Measurements from ENCODE around the gene CAMK2B. TPM values are rescaled to one million over a fixed set of nuclear protein-coding genes. Genes with fewer than 3 reads are reported as not detected.

Gene CAMK2B
- total and polyA plus RNA-seq, 9 donors, result 0.22 to 1.4 (median 0.45) TPM; not detected in 2

DNA sequence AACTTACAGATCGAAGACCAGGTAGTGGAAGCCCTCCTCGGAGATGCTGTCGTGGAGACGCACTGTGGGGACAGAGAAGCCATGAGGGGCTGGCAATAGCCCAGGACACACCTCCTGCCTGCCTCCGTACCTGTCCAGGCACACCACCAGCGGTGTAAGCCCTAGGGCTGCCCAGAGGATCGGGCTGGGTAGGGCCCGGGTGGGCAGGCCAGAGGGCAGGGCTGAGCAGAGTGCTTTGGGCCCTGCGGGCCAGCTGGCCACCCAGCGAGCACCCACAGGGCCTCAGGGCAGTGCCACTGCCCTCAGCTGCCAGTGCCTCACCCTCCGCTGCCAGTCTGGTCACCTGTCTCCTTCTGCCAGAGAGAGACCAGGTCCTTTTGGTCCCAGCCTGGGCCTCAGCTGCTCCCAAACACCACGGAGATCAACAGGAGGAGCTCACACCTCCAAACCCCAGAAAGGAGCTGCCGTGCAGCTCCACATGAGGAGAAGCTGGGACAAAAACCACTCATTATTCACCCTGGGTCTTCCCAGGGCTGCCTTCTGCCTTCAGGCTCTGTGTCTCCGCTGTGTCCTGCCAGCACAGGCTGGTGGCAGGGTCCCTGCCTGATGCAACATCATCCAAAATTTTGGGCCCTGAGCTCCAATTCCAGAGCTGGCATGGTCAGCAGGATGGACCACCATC lies 66.4 kb downstream of the CAMK2B start:
- Histone ChIP-seq H3K27ac (no peak overlapping the region), H3K27me3 (no peaks in the 10 kb centered on the region), H3K4me3 (no peak overlapping the region), H3K9me3 (no peaks in the 10 kb centered on the region), H3K4me1 (ENCODE audit: insufficient read depth) (no peaks in the 10 kb centered on the region), H3K36me3 (no peaks in the 10 kb centered on the region)
- TF ChIP-seq EP300 (IDR thresholded peaks at IDR 0.05) (no peak), POLR2A (IDR thresholded peaks at IDR 0.05) (no peak), CTCF (IDR thresholded peaks at IDR 0.05) (no peak)
- WGBS, 3 donors, result 91 to 93% (median 91%) methylated on average over 13 to 14 of the region's 14 CpGs
- DNase-seq, result peak in 1 of 5 donors; percentile 42
- intact Hi-C loops (cut with DNase I), result no loop called here

DNA sequence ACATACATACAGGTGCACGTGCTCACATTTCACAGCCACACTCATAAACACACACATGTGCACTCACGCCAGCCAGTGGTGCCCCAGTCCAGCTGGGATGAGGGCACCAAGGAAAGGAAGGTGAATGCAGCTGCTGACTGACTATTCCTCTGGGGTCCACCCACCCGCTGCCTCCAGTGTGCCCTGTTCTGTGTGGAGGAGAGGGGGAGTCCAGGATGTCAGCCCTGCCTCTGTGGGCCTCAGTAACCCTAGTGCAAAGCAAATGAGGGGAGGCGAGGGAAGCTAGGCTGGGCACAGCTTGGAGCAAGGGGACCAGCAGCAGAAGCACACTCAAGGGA lies 67.0 kb downstream of the CAMK2B start:
- intact Hi-C loops (cut with DNase I), result no loop called here
- no peaks in the 10 kb centered on the region for H3K9me3 ChIP-seq
- H3K27me3 ChIP-seq, result no peaks in the 10 kb centered on the region
- TF ChIP-seq POLR2A (IDR thresholded peaks at IDR 0.05) (no peak), CTCF (IDR thresholded peaks at IDR 0.05) (no peak), EP300 (IDR thresholded peaks at IDR 0.05) (no peak)
- no peaks in the 10 kb centered on the region for H3K36me3 ChIP-seq
- 80 to 85% (median 82%) methylated on average over 4 of the region's 4 CpGs for WGBS, 3 donors
- no peak overlapping the region for H3K27ac ChIP-seq
- DNase-seq, result no peak
- H3K4me3 ChIP-seq, result no peak overlapping the region
- no peaks in the 10 kb centered on the region for H3K4me1 ChIP-seq (ENCODE audit: insufficient read depth)

- no peak for TF ChIP-seq EP300 (IDR thresholded peaks at IDR 0.05)
- no peak for TF ChIP-seq CTCF (IDR thresholded peaks at IDR 0.05)
- no peak for TF ChIP-seq POLR2A (IDR thresholded peaks at IDR 0.05)
- Histone ChIP-seq H3K27ac (peak overlapping the region in 1 of 2 donors; percentile 38), H3K9me3 (no peaks in the 10 kb centered on the region), H3K4me3 (no peak overlapping the region), H3K4me1 (ENCODE audit: insufficient read depth) (no peaks in the 10 kb centered on the region), H3K27me3 (no peaks in the 10 kb centered on the region), H3K36me3 (no peaks in the 10 kb centered on the region)
- intact Hi-C loops (cut with DNase I), result no loop called here
- peak in 4 of 5 donors; percentile 20 to 42 (median 40) for DNase-seq
- WGBS, 3 donors, result 32 to 37% (median 34%) methylated on average over 18 of the region's 18 CpGs
These were observed 67.6 kb downstream of the CAMK2B start for GRCh38 chr7:44257618-44258422.

GRCh38 chr7:44257213-44257612 lies 68.2 kb downstream of the CAMK2B start:
- Histone ChIP-seq H3K9me3 (no peaks in the 10 kb centered on the region), H3K4me1 (ENCODE audit: insufficient read depth) (no peaks in the 10 kb centered on the region), H3K4me3 (no peak overlapping the region), H3K27me3 (no peaks in the 10 kb centered on the region), H3K36me3 (no peaks in the 10 kb centered on the region), H3K27ac (peak overlapping the region in 1 of 2 donors; percentile 38)
- intact Hi-C loops (cut with DNase I), result no loop called here
- WGBS, 3 donors, result 91 to 97% (median 97%) methylated on average over 6 of the region's 6 CpGs
- no peak for TF ChIP-seq POLR2A (IDR thresholded peaks at IDR 0.05)
- TF ChIP-seq EP300 (IDR thresholded peaks at IDR 0.05), result no peak
- no peak for TF ChIP-seq CTCF (IDR thresholded peaks at IDR 0.05)
- no peak for DNase-seq
